ENCODE data around the gene ZNF319. TPM values are rescaled to one million over a fixed set of nuclear protein-coding genes. Genes with fewer than 3 reads are reported as not detected.

The ZNF319 gene
- total and polyA plus RNA-seq, 2 of the 4 experiments (the other 2 are of a cell fraction): 0.90 to 6.3 TPM

DNA sequence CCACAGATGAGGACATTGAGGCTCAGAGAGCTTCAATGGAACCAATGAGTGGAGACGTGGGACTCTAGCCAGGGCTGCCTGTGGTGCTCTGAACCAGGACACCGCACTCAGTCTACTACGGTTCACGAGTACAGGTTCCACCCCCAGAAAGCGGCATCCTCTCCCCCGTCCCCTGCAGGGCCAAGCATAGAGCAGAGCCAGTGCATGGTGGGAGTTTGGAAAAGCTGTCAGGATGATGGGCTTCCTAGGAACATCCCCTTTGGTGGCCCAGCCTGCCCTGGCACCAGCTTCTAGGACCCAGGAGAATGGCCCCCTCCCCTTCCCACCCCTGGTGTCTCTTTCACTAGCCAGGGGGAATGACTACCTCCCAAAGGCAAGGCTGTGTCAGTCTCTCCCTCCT, 8.4 kb downstream of the ZNF319 start:
- Histone ChIP-seq H4K91ac (ENCODE audit: insufficient read depth, low read depth, low read length) (no peak overlapping the region), H3K27ac (ENCODE audit: insufficient read depth, low read length) (no peak overlapping the region), H2BK5ac (ENCODE audit: low read depth, low read length, poor library complexity, severe bottlenecking) (no peak overlapping the region), H2BK15ac (ENCODE audit: low read depth, low read length) (no peak overlapping the region), H4K5ac (ENCODE audit: low read depth, low read length) (no peak overlapping the region), H3K4ac (ENCODE audit: low read depth, low read length) (no peak overlapping the region), H2AK5ac (ENCODE audit: low read depth, low read length) (no peak overlapping the region), H2AFZ (replicated peaks; ENCODE audit: low read length, poor library complexity) (no peak overlapping the region), H3K23ac (ENCODE audit: low read depth, low read length) (no peak overlapping the region), H3K14ac (replicated peaks; ENCODE audit: low read depth, low read length) (no peak overlapping the region), H3K4me1 (ENCODE audit: control insufficient read depth, insufficient read depth, low read length) (no peaks in the 10 kb centered on the region), H3K27me3 (ENCODE audit: control insufficient read depth, insufficient read depth, low read length) (peaks cover 7% of the 10 kb centered on the region; the same call in 1 of the 2 replicates), H3K18ac (ENCODE audit: low read depth, low read length) (no peak overlapping the region), H3K9ac (ENCODE audit: low read depth, low read length) (no peak overlapping the region), H2BK20ac (ENCODE audit: low read depth, low read length) (no peak overlapping the region), H3K79me1 (ENCODE audit: low read depth in 1 of 2, low read length in 2 of 2) (peaks cover 3 to 19% of the 10 kb centered on the region in 2 experiments; a peak in 2 of 4 replicates), H3K36me3 (ENCODE audit: control insufficient read depth, insufficient read depth, low read length) (peaks cover 22% of the 10 kb centered on the region; the same call in 1 of the 2 replicates), H2AK9ac (replicated peaks; ENCODE audit: low read depth, low read length, poor library complexity) (peak overlapping the region; percentile 76), H3K56ac (ENCODE audit: extremely low read depth, insufficient read depth, low read length) (no peak overlapping the region), H4K8ac (ENCODE audit: low read depth in 2 of 2, low read length in 2 of 2) (no peak overlapping the region), H2BK120ac (ENCODE audit: low read depth, low read length) (no peak overlapping the region), H4K20me1 (ENCODE audit: insufficient read depth, low read length) (peaks cover 13% of the 10 kb centered on the region), H3K9me3 (ENCODE audit: control insufficient read depth, insufficient read depth, low read length) (no peaks in the 10 kb centered on the region), H3K4me2 (ENCODE audit: low read depth, low read length) (no peak overlapping the region), H3K9me1 (ENCODE audit: insufficient read depth, low read length) (no peaks in the 10 kb centered on the region), H3K4me3 (ENCODE audit: insufficient read depth, low read depth, low read length) (no peak overlapping the region)
- ChIA-PET POLR2A (ENCODE audit: unreplicated experiment) (no interaction called here), CTCF (no interaction called here)
- in situ Hi-C loops (cut with MboI; ENCODE audit: low sequenced_read_pairs) (no loop called here), intact Hi-C loops (cut with micrococcal nuclease) (no loop called here), dilution Hi-C loops (cut with HindIII; ENCODE audit: low sequenced_read_pairs, unreplicated experiment) (no loop called here)
- ATAC-seq (ENCODE audit: low read depth) (no peak; the same call in 1 of the 2 replicates), DNase-seq (no peak)
- no TSS peak for BruUV-seq (replicated peaks)
- TF ChIP-seq MXI1 (IDR thresholded peaks at IDR 0.05; ENCODE audit: borderline replicate concordance, low read depth, low read length) (no peak), MAFK (IDR thresholded peaks at IDR 0.05; ENCODE audit: low read depth, low read length) (no peak), POLR2A (IDR thresholded peaks at IDR 0.05; ENCODE audit: low read depth, low read length) (no peak), NFE2L2 (IDR thresholded peaks at IDR 0.05; ENCODE audit: low read depth, low read length) (no peak), CEBPB (IDR thresholded peaks at IDR 0.05; ENCODE audit: low read depth, low read length) (no peak), FOS (IDR thresholded peaks at IDR 0.05; ENCODE audit: low read depth, low read length) (no peak), ELK1 (IDR thresholded peaks at IDR 0.05; ENCODE audit: borderline replicate concordance, low read depth, low read length) (no peak), RFX5 (IDR thresholded peaks at IDR 0.05; ENCODE audit: low read depth, low read length) (no peak), CTCF (conservative IDR thresholded peaks at IDR 0.05; ENCODE audit: low read depth, low read length) (no peak), CHD1 (IDR thresholded peaks at IDR 0.05; ENCODE audit: low read depth, low read length) (no peak), SMC3 (IDR thresholded peaks at IDR 0.05; ENCODE audit: low read depth, low read length) (no peak), BHLHE40 (IDR thresholded peaks at IDR 0.05; ENCODE audit: low read depth, low read length) (no peak), RCOR1 (IDR thresholded peaks at IDR 0.05; ENCODE audit: insufficient replicate concordance, low read length) (no peak), RAD21 (IDR thresholded peaks at IDR 0.05; ENCODE audit: low read length) (no peak), MAZ (IDR thresholded peaks at IDR 0.05; ENCODE audit: borderline replicate concordance, low read depth, low read length) (no peak)
- TF ChIP-seq, protein P1, sequence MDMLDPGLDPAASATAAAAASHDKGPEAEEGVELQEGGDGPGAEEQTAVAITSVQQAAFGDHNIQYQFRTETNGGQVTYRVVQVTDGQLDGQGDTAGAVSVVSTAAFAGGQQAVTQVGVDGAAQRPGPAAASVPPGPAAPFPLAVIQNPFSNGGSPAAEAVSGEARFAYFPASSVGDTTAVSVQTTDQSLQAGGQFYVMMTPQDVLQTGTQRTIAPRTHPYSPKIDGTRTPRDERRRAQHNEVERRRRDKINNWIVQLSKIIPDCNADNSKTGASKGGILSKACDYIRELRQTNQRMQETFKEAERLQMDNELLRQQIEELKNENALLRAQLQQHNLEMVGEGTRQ (IDR thresholded peaks at IDR 0.05; ENCODE audit: low read depth, low read length): no peak
- 81% methylated on average over 6 of the region's 6 CpGs; no CpG with 5 or more reads in 1 of the 2 experiments for WGBS, 2 experiments (ENCODE audit: extremely low coverage in 2 of 2, insufficient read length in 1 of 2)
